A673 (cell line): ENCODE data around the gene MKNK1. TPM values are rescaled to one million over a fixed set of nuclear protein-coding genes. Genes with fewer than 3 reads are reported as not detected.

Experiments
- BruUV-seq: library from RNA; stranded (reverse); fragments of 400-500 nt; replicated peaks from 2 replicates; lab custom pipeline; 2021; lab: Mats Ljungman, UMichigan
- CTCF ChIA-PET: fragments of 300-600 bp; sonication (Branson Sonifier 250); formaldehyde crosslinking; loops from one replicate; lab custom pipeline; 2022; ENCODE audit warnings: antibody characterized with exemption; lab: Charles Lee
- POLR2A ChIA-PET: fragments of 300-600 bp; sonication (Branson Sonifier 250); formaldehyde crosslinking; loops from one replicate; lab custom pipeline; 2022; ENCODE audit warnings: antibody characterized with exemption; ENCODE audit not compliant: low non-redundant PET; lab: Charles Lee
- DNase-seq: peaks from one replicate; pipeline ENCODE4 v3.0.0-alpha.2; 2015; ENCODE audit warnings: low spot score
- H3K27ac ChIP-seq: fragments of 200-600 bp; sonication (generic); 2 replicates; pipeline ENCODE4 v1.5.1; 2016; ENCODE audit warnings: mixed run types, low read depth, mild to moderate bottlenecking, mixed read lengths, antibody characterized with exemption, low read length; ENCODE audit not compliant: poor library complexity, severe bottlenecking
- H3K27me3 ChIP-seq: fragments of 200-600 bp; sonication (generic); replicated peaks from 2 replicates; pipeline ENCODE4 v1.6.1; 2017; ENCODE audit warnings: mixed run types, low read depth, mild to moderate bottlenecking, mixed read lengths, antibody characterized with exemption, low read length; ENCODE audit not compliant: insufficient read depth, poor library complexity
- H3K36me3 ChIP-seq: fragments of 200-600 bp; sonication (generic); 2 replicates; pipeline ENCODE4 v1.6.1; 2016; ENCODE audit warnings: mixed run types, mild to moderate bottlenecking, mixed read lengths, antibody characterized with exemption, low read length; ENCODE audit not compliant: insufficient read depth, poor library complexity, severe bottlenecking
- H3K4me1 ChIP-seq: fragments of 200-600 bp; sonication (generic); 2 replicates; pipeline ENCODE4 v1.6.1; 2017; ENCODE audit warnings: mixed run types, mild to moderate bottlenecking, mixed read lengths, antibody characterized with exemption, low read length; ENCODE audit not compliant: insufficient read depth, poor library complexity, severe bottlenecking
- H3K4me3 ChIP-seq: fragments of 200-600 bp; sonication (generic); 2 replicates; pipeline ENCODE4 v1.5.1; 2016; ENCODE audit warnings: low read depth, mixed run types, mild to moderate bottlenecking, mixed read lengths, low read length; ENCODE audit not compliant: poor library complexity, severe bottlenecking
- H3K9me3 ChIP-seq: fragments of 200-600 bp; sonication (generic); 2 replicates; pipeline ENCODE4 v1.6.1; 2016; ENCODE audit warnings: mixed run types, low read depth, mild to moderate bottlenecking, mixed read lengths, antibody characterized with exemption, low read length; ENCODE audit not compliant: poor library complexity, severe bottlenecking
- CTCF ChIP-seq: fragments of 300-800, 200-600 bp; sonication (generic); conservative IDR thresholded peaks from 2 replicates; pipeline ENCODE4 v1.5.1; 2017; ENCODE audit warnings: low read depth, mild to moderate bottlenecking, antibody characterized with exemption, low read length, moderate library complexity, mixed read lengths
- EZH2 ChIP-seq: fragments of 200-600 bp; sonication (generic); IDR thresholded peaks from 2 replicates; pipeline ENCODE4 v1.6.1; 2017; ENCODE audit warnings: borderline replicate concordance, low read depth, mild to moderate bottlenecking, mixed read lengths, antibody characterized with exemption, low read length; ENCODE audit not compliant: poor library complexity, severe bottlenecking
- intact Hi-C: fragments of 100-400 bp; cut with micrococcal nuclease; formaldehyde crosslinking; loops from one replicate; pipeline ENCODE4 v1.10.0; 2022; ENCODE audit not compliant: unreplicated experiment
- total RNA-seq: library from RNA; stranded (reverse); gene quantifications from 2 replicates; pipeline ENCODE4 v1.2.3, GENCODE V29; 2021

MKNK1 gene
- total RNA-seq, 1 experiment from 2014 or later, result 22.7 TPM

- CTCF ChIA-PET, result interaction anchor here (1.8 kb wide), 2 partner anchors 34 to 75 kb away, joined by 6 to 8 read pairs; no protein-coding TSS in a partner anchor
- DNase-seq, result no peak
- POLR2A ChIA-PET, result no interaction called here
- H3K4me1 ChIP-seq, result peaks cover 70% of the 10 kb centered on the region
- H3K9me3 ChIP-seq, result no peaks in the 10 kb centered on the region
- intact Hi-C loops, result no loop called here
- no peak overlapping the region for H3K27ac ChIP-seq
- BruUV-seq, result no TSS peak
- H3K4me3 ChIP-seq, result no peak overlapping the region
- TF ChIP-seq CTCF (no peak), EZH2 (no peak)
- H3K36me3 ChIP-seq, result no peaks in the 10 kb centered on the region
- H3K27me3 ChIP-seq, result no peaks in the 10 kb centered on the region
Observed at GRCh38 chr1:46521414-46521813, 82.7 kb downstream of the MKNK1 start.

GRCh38 chr1:46520063-46520911 is 83.8 kb downstream of the MKNK1 start:
- POLR2A ChIA-PET, result no interaction called here
- BruUV-seq, result no TSS peak
- peak; percentile 80 for DNase-seq
- TF ChIP-seq CTCF (no peak), EZH2 (no peak)
- intact Hi-C loops, result no loop called here
- peaks cover 60% of the 10 kb centered on the region for H3K4me1 ChIP-seq
- H3K27ac ChIP-seq, result no peak overlapping the region
- CTCF ChIA-PET, result no interaction called here
- no peaks in the 10 kb centered on the region for H3K27me3 ChIP-seq
- no peaks in the 10 kb centered on the region for H3K9me3 ChIP-seq
- H3K4me3 ChIP-seq, result no peak overlapping the region
- no peaks in the 10 kb centered on the region for H3K36me3 ChIP-seq

GRCh38 chr1:46519209-46519608 is 84.9 kb downstream of the MKNK1 start:
- CTCF ChIA-PET, result no interaction called here
- no peak for TF ChIP-seq EZH2
- no peak for TF ChIP-seq CTCF
- POLR2A ChIA-PET, result interaction anchor here (0.6 kb wide), 1 partner anchor 38 kb away, joined by 3 read pairs; no protein-coding TSS in a partner anchor
- no peak overlapping the region for H3K4me3 ChIP-seq
- intact Hi-C loops, result no loop called here
- H3K4me1 ChIP-seq, result peaks cover 50% of the 10 kb centered on the region
- H3K36me3 ChIP-seq, result no peaks in the 10 kb centered on the region
- H3K27ac ChIP-seq, result no peak overlapping the region
- BruUV-seq, result no TSS peak
- H3K27me3 ChIP-seq, result no peaks in the 10 kb centered on the region
- peak; percentile 21 for DNase-seq
- H3K9me3 ChIP-seq, result no peaks in the 10 kb centered on the region
